Keratinocyte (primary cell): ENCODE results near the gene OXSR1.

Source experiments
- EZH2 ChIP-seq: IDR thresholded peaks from one replicate; pipeline ENCODE4 v1.6.1; 2012; ENCODE audit warnings: inconsistent platforms, mild to moderate bottlenecking, low read length, moderate library complexity
- TF ChIP-seq, protein P1 (sequence below), 3 experiments: IDR thresholded peaks in 1 of 3; conservative IDR thresholded peaks in 1 of 3; optimal IDR thresholded peaks in 1 of 3; 2 replicates in 2 of 3; 3 replicates in 1 of 3; pipeline versions ENCODE3 to v1.5.1; 2011; ENCODE audit warnings: low read length in 3 of 3, mild to moderate bottlenecking in 3 of 3, moderate library complexity in 2 of 3, control low read depth in 1 of 3, inconsistent platforms in 1 of 3; ENCODE audit not compliant: insufficient read depth in 2 of 3; ENCODE audit errors: extremely low read depth in 1 of 3

DNA sequence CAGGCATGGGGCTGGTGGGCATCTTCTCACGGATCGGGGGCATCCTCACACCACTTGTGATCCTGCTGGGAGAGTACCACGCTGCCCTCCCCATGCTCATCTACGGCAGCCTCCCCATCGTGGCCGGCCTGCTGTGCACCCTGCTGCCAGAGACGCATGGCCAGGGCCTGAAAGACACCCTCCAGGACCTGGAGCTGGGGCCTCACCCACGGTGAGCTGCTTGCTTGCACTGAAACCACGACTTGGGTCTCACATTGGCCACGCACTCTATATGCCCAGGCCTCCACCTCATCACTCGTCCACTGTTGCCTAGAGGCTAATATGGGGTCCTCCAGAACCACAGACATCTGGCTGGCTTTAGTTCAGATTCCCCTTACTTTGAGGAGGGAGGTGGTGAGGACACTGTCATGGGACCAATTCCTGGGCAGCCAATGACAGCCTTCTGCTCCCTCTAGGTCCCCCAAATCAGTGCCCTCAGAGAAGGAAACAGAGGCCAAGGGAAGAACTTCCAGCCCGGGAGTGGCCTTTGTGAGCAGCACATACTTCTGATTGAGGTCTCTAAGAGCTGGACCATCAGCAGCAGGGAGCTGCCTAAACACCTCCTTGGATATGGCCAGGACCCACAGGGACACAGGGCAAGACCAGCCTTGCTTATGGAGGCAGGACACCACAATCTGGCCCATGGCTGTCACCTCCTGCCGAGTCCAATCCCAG is 111.7 kb downstream of the OXSR1 start:
- TF ChIP-seq, protein P1, sequence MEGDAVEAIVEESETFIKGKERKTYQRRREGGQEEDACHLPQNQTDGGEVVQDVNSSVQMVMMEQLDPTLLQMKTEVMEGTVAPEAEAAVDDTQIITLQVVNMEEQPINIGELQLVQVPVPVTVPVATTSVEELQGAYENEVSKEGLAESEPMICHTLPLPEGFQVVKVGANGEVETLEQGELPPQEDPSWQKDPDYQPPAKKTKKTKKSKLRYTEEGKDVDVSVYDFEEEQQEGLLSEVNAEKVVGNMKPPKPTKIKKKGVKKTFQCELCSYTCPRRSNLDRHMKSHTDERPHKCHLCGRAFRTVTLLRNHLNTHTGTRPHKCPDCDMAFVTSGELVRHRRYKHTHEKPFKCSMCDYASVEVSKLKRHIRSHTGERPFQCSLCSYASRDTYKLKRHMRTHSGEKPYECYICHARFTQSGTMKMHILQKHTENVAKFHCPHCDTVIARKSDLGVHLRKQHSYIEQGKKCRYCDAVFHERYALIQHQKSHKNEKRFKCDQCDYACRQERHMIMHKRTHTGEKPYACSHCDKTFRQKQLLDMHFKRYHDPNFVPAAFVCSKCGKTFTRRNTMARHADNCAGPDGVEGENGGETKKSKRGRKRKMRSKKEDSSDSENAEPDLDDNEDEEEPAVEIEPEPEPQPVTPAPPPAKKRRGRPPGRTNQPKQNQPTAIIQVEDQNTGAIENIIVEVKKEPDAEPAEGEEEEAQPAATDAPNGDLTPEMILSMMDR (optimal IDR thresholded peaks at IDR 0.05 in 1 of 3, IDR thresholded peaks at IDR 0.05 in 1 of 3, conservative IDR thresholded peaks at IDR 0.05 in 1 of 3; ENCODE audit: extremely low read depth in 1 of 3, insufficient read depth in 2 of 3, low read length in 3 of 3): no peak
- TF ChIP-seq EZH2: no peak
